ENCODE data around the gene C1QTNF12. TPM values are rescaled to one million over a fixed set of nuclear protein-coding genes. Genes with fewer than 3 reads are reported as not detected.

The C1QTNF12 gene
- total and polyA plus RNA-seq, 7 donors = 1.9 to 28.7 (median 17.6) TPM; not detected in 2

Small RNAs within 50 kb of the gene (small RNA-seq; reads per million reads assigned to genes)
- gene MIR6726 = 0 to 0.11 (median 0.06) reads per million in 3 donors

Other genes starting within 250 kb of the C1QTNF12 start
- gene HES4, start 246.6 kb downstream of the C1QTNF12 start, total RNA-seq = 10 to 100 TPM; 25.0 to 65.1 (median 27.9) TPM
- 10 to 100 TPM in 1 of 3 donors, 1 to 10 TPM in 2; 1.2 to 15.7 (median 4.6) TPM for gene HES4, start 246.6 kb downstream of the C1QTNF12 start, polyA plus RNA-seq
- 10 to 100 TPM; 49.4 to 81.1 (median 68.8) TPM for gene ISG15, start 233.2 kb downstream of the C1QTNF12 start, total RNA-seq
- gene ISG15, start 233.2 kb downstream of the C1QTNF12 start, polyA plus RNA-seq = 100 to 1,000 TPM in 2 of 3 donors, 10 to 100 TPM in 1; 78.7 to 357 (median 241) TPM
- 10 to 100 TPM in 2 of 4 donors, 1 to 10 TPM in 2; 3.9 to 23.3 (median 10.3) TPM for gene AGRN, start 226.6 kb downstream of the C1QTNF12 start, total RNA-seq
- gene AGRN, start 226.6 kb downstream of the C1QTNF12 start, polyA plus RNA-seq = 10 to 100 TPM in 1 of 3 donors, 1 to 10 TPM in 2; 2.8 to 54.4 (median 3.0) TPM
- not detected for gene RNF223, start 172.4 kb downstream of the C1QTNF12 start, total RNA-seq
- gene RNF223, start 172.4 kb downstream of the C1QTNF12 start, polyA plus RNA-seq = 1 to 10 TPM in 2 of 3 donors, under 1 TPM in 1; 0.60 to 3.7 (median 1.9) TPM
- 10 to 100 TPM in 2 of 4 donors, 1 to 10 TPM in 2; 7.9 to 13.8 (median 10.4) TPM for gene C1orf159, start 130.6 kb downstream of the C1QTNF12 start, total RNA-seq
- gene C1orf159, start 130.6 kb downstream of the C1QTNF12 start, polyA plus RNA-seq = 10 to 100 TPM in 1 of 3 donors, 1 to 10 TPM in 2; 6.6 to 25.3 (median 6.9) TPM
- not detected for gene TTLL10, start 72.8 kb downstream of the C1QTNF12 start, total RNA-seq
- gene TTLL10, start 72.8 kb downstream of the C1QTNF12 start, polyA plus RNA-seq = under 1 TPM; 0.46 to 0.70 (median 0.60) TPM
- gene TNFRSF18, start 40.1 kb downstream of the C1QTNF12 start, total RNA-seq = under 1 TPM in 1 of 4 donors, not detected in 3; 0.71 TPM
- gene TNFRSF18, start 40.1 kb downstream of the C1QTNF12 start, polyA plus RNA-seq = 1 to 10 TPM in 2 of 3 donors, not detected in 1; 1.2 to 3.9 TPM
- gene TNFRSF4, start 32.6 kb downstream of the C1QTNF12 start, total RNA-seq = 1 to 10 TPM in 1 of 4 donors, under 1 TPM in 1, not detected in 2; 0.95 to 1.8 TPM
- gene TNFRSF4, start 32.6 kb downstream of the C1QTNF12 start, polyA plus RNA-seq = 1 to 10 TPM; 1.2 to 8.6 (median 1.2) TPM
- 10 to 100 TPM; 73.4 to 95.6 (median 81.9) TPM for gene SDF4, start 14.7 kb downstream of the C1QTNF12 start, total RNA-seq
- gene SDF4, start 14.7 kb downstream of the C1QTNF12 start, polyA plus RNA-seq = 100 to 1,000 TPM in 1 of 3 donors, 10 to 100 TPM in 2; 33.0 to 181 (median 40.2) TPM
- 10 to 100 TPM in 2 of 4 donors, 1 to 10 TPM in 2; 8.6 to 12.5 (median 10.3) TPM for gene B3GALT6, start 14.5 kb downstream of the C1QTNF12 start, total RNA-seq
- 1 to 10 TPM; 1.8 to 9.6 (median 2.5) TPM for gene B3GALT6, start 14.5 kb downstream of the C1QTNF12 start, polyA plus RNA-seq
- gene UBE2J2, start 27.1 kb upstream of the C1QTNF12 start, total RNA-seq = 10 to 100 TPM; 33.1 to 44.3 (median 34.0) TPM
- gene UBE2J2, start 27.1 kb upstream of the C1QTNF12 start, polyA plus RNA-seq = 10 to 100 TPM; 32.4 to 63.6 (median 54.6) TPM
- 1 to 10 TPM; 1.2 to 5.0 (median 3.2) TPM for gene SCNN1D, start 33.7 kb upstream of the C1QTNF12 start, total RNA-seq
- 1 to 10 TPM in 1 of 3 donors, under 1 TPM in 1, not detected in 1; under 0.01 to 3.2 TPM for gene SCNN1D, start 33.7 kb upstream of the C1QTNF12 start, polyA plus RNA-seq
- gene ACAP3, start 61.2 kb upstream of the C1QTNF12 start, total RNA-seq = 10 to 100 TPM; 21.4 to 57.1 (median 33.4) TPM
- 10 to 100 TPM in 1 of 3 donors, 1 to 10 TPM in 2; 7.2 to 41.8 (median 8.3) TPM for gene ACAP3, start 61.2 kb upstream of the C1QTNF12 start, polyA plus RNA-seq
- gene PUSL1, start 61.9 kb upstream of the C1QTNF12 start, total RNA-seq = 10 to 100 TPM; 15.7 to 24.0 (median 20.4) TPM
- gene PUSL1, start 61.9 kb upstream of the C1QTNF12 start, polyA plus RNA-seq = 10 to 100 TPM; 12.6 to 22.3 (median 12.7) TPM
- gene INTS11, start 77.9 kb upstream of the C1QTNF12 start, total RNA-seq = 100 to 1,000 TPM in 1 of 4 donors, 10 to 100 TPM in 3; 83.8 to 135 (median 93.4) TPM
- 100 to 1,000 TPM in 1 of 3 donors, 10 to 100 TPM in 2; 58.3 to 117 (median 62.7) TPM for gene INTS11, start 77.9 kb upstream of the C1QTNF12 start, polyA plus RNA-seq
- gene CPTP, start 78.1 kb upstream of the C1QTNF12 start, total RNA-seq = 10 to 100 TPM in 2 of 4 donors, 1 to 10 TPM in 2; 8.4 to 21.6 (median 10.5) TPM
- gene CPTP, start 78.1 kb upstream of the C1QTNF12 start, polyA plus RNA-seq = 10 to 100 TPM; 41.4 to 57.1 (median 42.0) TPM
- gene TAS1R3, start 84.6 kb upstream of the C1QTNF12 start, total RNA-seq = not detected
- under 1 TPM in 2 of 3 donors, not detected in 1; 0.60 to 0.64 TPM for gene TAS1R3, start 84.6 kb upstream of the C1QTNF12 start, polyA plus RNA-seq
- gene DVL1, start 102.7 kb upstream of the C1QTNF12 start, total RNA-seq = 10 to 100 TPM; 50.7 to 85.0 (median 61.9) TPM
- 10 to 100 TPM; 25.8 to 59.9 (median 36.3) TPM for gene DVL1, start 102.7 kb upstream of the C1QTNF12 start, polyA plus RNA-seq
- 100 to 1,000 TPM in 3 of 4 donors, 10 to 100 TPM in 1; 78.8 to 234 (median 114) TPM for gene MXRA8, start 111.8 kb upstream of the C1QTNF12 start, total RNA-seq
- 10 to 100 TPM in 2 of 3 donors, 1 to 10 TPM in 1; 2.8 to 26.2 (median 22.2) TPM for gene MXRA8, start 111.8 kb upstream of the C1QTNF12 start, polyA plus RNA-seq
- gene AURKAIP1, start 128.5 kb upstream of the C1QTNF12 start, total RNA-seq = 100 to 1,000 TPM in 3 of 4 donors, 10 to 100 TPM in 1; 89.3 to 143 (median 124) TPM
- 100 to 1,000 TPM; 263 to 288 (median 271) TPM for gene AURKAIP1, start 128.5 kb upstream of the C1QTNF12 start, polyA plus RNA-seq
- gene CCNL2, start 152.6 kb upstream of the C1QTNF12 start, total RNA-seq = 100 to 1,000 TPM; 139 to 375 (median 173) TPM
- 10 to 100 TPM; 15.0 to 99.6 (median 16.2) TPM for gene CCNL2, start 152.6 kb upstream of the C1QTNF12 start, polyA plus RNA-seq
- 100 to 1,000 TPM; 133 to 235 (median 206) TPM for gene MRPL20, start 160.6 kb upstream of the C1QTNF12 start, total RNA-seq
- 100 to 1,000 TPM; 155 to 216 (median 171) TPM for gene MRPL20, start 160.6 kb upstream of the C1QTNF12 start, polyA plus RNA-seq
- 10 to 100 TPM; 10.0 to 23.0 (median 15.8) TPM for gene ANKRD65, start 174.6 kb upstream of the C1QTNF12 start, total RNA-seq
- gene ANKRD65, start 174.6 kb upstream of the C1QTNF12 start, polyA plus RNA-seq = 1 to 10 TPM in 2 of 3 donors, under 1 TPM in 1; 0.69 to 5.4 (median 3.8) TPM
- gene VWA1, start 189.0 kb upstream of the C1QTNF12 start, total RNA-seq = 100 to 1,000 TPM in 1 of 4 donors, 10 to 100 TPM in 3; 47.1 to 107 (median 71.1) TPM
- 10 to 100 TPM in 1 of 3 donors, 1 to 10 TPM in 2; 2.4 to 44.2 (median 3.7) TPM for gene VWA1, start 189.0 kb upstream of the C1QTNF12 start, polyA plus RNA-seq
- under 1 TPM; 0.16 to 0.55 (median 0.45) TPM for gene ATAD3C, start 203.0 kb upstream of the C1QTNF12 start, total RNA-seq
- 1 to 10 TPM in 1 of 3 donors, under 1 TPM in 1, not detected in 1; under 0.01 to 1.5 TPM for gene ATAD3C, start 203.0 kb upstream of the C1QTNF12 start, polyA plus RNA-seq
- gene ATAD3B, start 225.0 kb upstream of the C1QTNF12 start, total RNA-seq = 10 to 100 TPM; 11.1 to 47.1 (median 13.1) TPM
- gene ATAD3B, start 225.0 kb upstream of the C1QTNF12 start, polyA plus RNA-seq = 10 to 100 TPM in 1 of 3 donors, 1 to 10 TPM in 2; 4.8 to 49.4 (median 5.3) TPM

All from sigmoid colon (tissue), 7 donors.